Measurements from ENCODE around the gene SERP2.

SERP2 gene

GRCh38 chr13:44421853-44422525 lies 48.4 kb downstream of the SERP2 start:
- TF ChIP-seq, protein P1, sequence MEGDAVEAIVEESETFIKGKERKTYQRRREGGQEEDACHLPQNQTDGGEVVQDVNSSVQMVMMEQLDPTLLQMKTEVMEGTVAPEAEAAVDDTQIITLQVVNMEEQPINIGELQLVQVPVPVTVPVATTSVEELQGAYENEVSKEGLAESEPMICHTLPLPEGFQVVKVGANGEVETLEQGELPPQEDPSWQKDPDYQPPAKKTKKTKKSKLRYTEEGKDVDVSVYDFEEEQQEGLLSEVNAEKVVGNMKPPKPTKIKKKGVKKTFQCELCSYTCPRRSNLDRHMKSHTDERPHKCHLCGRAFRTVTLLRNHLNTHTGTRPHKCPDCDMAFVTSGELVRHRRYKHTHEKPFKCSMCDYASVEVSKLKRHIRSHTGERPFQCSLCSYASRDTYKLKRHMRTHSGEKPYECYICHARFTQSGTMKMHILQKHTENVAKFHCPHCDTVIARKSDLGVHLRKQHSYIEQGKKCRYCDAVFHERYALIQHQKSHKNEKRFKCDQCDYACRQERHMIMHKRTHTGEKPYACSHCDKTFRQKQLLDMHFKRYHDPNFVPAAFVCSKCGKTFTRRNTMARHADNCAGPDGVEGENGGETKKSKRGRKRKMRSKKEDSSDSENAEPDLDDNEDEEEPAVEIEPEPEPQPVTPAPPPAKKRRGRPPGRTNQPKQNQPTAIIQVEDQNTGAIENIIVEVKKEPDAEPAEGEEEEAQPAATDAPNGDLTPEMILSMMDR (IDR thresholded peaks at IDR 0.05; ENCODE audit: control insufficient read depth, extremely low read depth, insufficient read depth): no peak
- no peak for DNase-seq (ENCODE audit: low read depth)
- H3K4me3 ChIP-seq (ENCODE audit: low read depth, low read length): no peak overlapping the region

DNA sequence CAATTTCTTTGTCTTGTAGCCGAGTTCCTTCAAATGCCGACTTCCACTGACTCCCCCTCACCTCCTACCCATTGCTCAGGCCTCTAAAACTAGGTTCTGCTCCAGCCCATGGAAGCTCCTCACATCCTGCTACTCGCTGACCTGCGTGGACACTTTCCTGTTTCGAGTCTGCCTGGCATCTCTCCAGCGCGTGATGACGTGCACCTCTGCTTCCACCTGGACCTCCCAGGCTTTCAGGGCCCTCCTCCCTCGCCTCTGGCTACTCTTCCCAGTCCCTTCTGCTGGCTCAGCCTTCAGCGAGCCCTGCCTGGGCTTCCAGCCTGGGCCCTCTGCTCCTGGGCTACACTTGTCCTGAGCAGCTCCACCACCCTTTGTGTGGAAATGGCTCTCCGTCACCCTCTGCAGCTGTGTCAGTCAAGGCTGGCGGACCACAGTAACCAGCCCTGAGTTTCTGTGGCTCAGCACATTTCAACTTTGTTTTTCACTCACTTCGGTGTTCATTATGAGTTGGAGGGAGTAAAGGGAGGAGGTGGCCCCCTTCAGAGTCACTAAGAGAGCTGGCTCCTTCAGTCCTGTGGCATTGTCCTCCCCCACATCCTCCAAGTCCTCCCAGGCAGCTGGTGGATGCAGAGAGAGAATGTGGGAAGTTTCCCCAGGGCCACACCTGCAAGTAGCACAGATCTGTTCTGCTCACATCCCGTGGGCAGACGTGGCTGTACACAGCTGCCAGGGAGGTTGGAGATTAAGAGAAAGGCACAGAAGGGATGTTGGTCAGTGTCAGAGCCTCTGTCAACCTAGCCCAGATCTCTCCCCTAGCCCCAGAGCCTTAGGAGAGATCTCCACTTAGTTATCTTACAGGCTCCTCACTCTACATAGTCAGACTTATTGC lies 49.4 kb downstream of the SERP2 start:
- no peak overlapping the region for H3K4me3 ChIP-seq (ENCODE audit: low read depth, low read length)
- no peak for DNase-seq (ENCODE audit: low read depth)
- TF ChIP-seq, protein P1 (IDR thresholded peaks at IDR 0.05; ENCODE audit: control insufficient read depth, extremely low read depth, insufficient read depth): no peak

DNA sequence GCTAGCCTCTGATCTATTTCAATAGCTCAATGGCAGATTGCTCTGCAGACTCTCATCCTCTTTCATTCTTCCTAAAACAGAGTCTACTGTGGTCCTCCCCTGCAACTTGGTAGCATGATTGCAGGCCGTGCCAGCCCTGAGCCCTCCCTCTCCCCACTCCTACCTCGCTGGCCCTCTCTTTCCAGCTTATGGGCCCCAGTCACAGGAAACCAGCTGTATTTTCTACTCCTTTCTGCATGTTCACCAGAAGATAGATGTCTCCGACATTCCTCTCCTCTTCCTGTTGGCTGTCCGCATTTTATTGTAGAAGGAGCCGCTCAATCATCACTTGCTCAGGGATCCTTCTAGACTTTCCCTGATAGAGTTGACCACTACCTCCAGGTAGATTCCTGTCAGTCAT lies 50.2 kb downstream of the SERP2 start:
- TF ChIP-seq, protein P1 (IDR thresholded peaks at IDR 0.05; ENCODE audit: control insufficient read depth, extremely low read depth, insufficient read depth): no peak
- no peak for DNase-seq (ENCODE audit: low read depth)
- no peak overlapping the region for H3K4me3 ChIP-seq (ENCODE audit: low read depth, low read length)

DNA sequence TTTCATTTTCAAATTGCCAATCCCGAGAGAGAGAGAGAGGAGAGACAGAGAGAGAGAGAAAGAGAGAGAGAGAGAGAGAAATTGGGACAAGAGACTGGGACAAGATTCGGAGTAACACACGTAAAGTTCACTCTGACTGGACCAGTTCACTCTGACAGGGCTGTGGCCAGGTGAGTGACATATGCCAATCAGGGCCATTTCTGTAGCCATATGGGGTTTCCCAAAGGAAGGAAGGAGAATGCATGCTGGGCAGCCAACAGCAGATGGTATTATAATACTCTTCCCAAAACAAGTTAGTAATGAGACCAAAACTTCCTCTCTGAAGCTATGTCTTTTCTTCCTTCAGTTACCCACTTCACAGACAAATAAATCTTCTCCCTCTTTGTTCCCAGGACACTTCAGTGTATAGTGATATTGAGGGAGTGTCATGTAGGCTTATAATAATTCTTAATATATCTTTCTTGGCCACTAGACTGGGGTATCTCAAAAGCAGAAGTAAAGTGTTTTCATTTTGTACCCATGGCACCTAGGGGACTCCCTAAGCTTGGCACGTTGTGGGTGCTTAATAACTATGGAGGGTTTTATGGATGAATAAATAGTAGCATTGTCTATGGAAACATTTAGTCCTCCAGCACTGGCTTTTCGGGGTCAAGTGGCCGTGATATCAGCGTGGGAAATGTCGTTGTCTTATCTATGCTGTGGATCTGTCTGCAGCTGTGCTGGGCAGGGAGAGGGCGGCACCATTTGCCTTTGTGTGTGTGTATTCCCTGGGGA lies 51.6 kb downstream of the SERP2 start:
- TF ChIP-seq, protein P1 (IDR thresholded peaks at IDR 0.05; ENCODE audit: control insufficient read depth, extremely low read depth, insufficient read depth): no peak
- no peak overlapping the region for H3K4me3 ChIP-seq (ENCODE audit: low read depth, low read length)
- no peak for DNase-seq (ENCODE audit: low read depth)

GRCh38 chr13:44425815-44426078 lies 52.1 kb downstream of the SERP2 start:
- TF ChIP-seq, protein P1 (IDR thresholded peaks at IDR 0.05; ENCODE audit: control insufficient read depth, extremely low read depth, insufficient read depth): no peak
- DNase-seq (ENCODE audit: low read depth): no peak
- no peak overlapping the region for H3K4me3 ChIP-seq (ENCODE audit: low read depth, low read length)

DNA sequence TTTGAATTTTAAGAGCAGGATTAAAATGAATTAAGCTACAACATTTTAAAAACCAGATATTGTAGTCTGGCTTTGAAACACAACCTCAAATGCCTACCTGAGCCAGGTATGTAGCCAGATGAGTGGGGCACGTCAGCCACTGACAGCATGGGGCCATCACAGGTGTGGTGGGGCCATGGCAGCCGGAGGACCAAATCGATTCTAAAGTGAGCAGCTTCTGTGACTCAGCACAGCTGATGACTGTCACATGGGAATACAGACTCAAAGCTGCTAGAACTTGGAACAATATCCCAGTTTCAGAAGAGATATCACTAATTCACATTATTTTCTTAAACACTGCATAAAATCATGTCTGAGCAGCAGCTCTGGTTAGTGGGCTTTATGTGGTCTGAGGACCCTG lies 52.8 kb downstream of the SERP2 start:
- H3K4me3 ChIP-seq (ENCODE audit: low read depth, low read length): no peak overlapping the region
- TF ChIP-seq, protein P1 (IDR thresholded peaks at IDR 0.05; ENCODE audit: control insufficient read depth, extremely low read depth, insufficient read depth): no peak
- no peak for DNase-seq (ENCODE audit: low read depth)

Data from LNCaP clone FGC (cell line).